Left lung (tissue), 10 donors: Measurements from ENCODE around the gene SLC30A2. TPM values are rescaled to one million over a fixed set of nuclear protein-coding genes. Genes with fewer than 3 reads are reported as not detected.

Experiments
- ATAC-seq: fragments of 200-7000 bp; cut with Tn5 transposase; one replicate; pipeline ENCODE4 v1.9.1; 2020; ENCODE audit warnings: moderate library complexity
- DNase-seq, 4 donors: peaks; one replicate each; pipeline ENCODE4 v3.0.0-alpha.2; 2013 to 2020
- H3K27ac ChIP-seq, 2 donors: fragments of 200-600 bp; sonication (generic) in 1 of 2; one replicate each; pipeline versions ENCODE4 v1.5.0 to v1.8.0; 2020 to 2021
- H3K27me3 ChIP-seq, 2 donors: fragments of 200-600 bp; sonication (generic) in 1 of 2; one replicate each; pipeline versions ENCODE4 v1.5.0 to v1.8.0; 2020 to 2021
- H3K36me3 ChIP-seq, 2 donors: fragments of 200-600 bp; sonication (generic) in 1 of 2; one replicate each; pipeline versions ENCODE4 v1.5.0 to v1.8.0; 2020 to 2021
- H3K4me1 ChIP-seq, 2 donors: fragments of 200-600 bp; one replicate each; pipeline ENCODE4 v1.8.0; 2021
- H3K4me3 ChIP-seq, 2 donors: fragments of 200-600 bp; sonication (generic) in 1 of 2; one replicate each; pipeline versions ENCODE4 v1.5.0 to v1.8.0; 2020 to 2021; ENCODE audit warnings: mild to moderate bottlenecking in 1 of 2
- H3K9me3 ChIP-seq, 2 donors: fragments of 200-600 bp; sonication (generic) in 1 of 2; one replicate each; pipeline versions ENCODE4 v1.5.0 to v1.8.0; 2020 to 2021
- intact Hi-C, 2 donors: fragments of 100-400 bp; cut with DNase I; formaldehyde crosslinking; loops; one replicate each; pipeline versions ENCODE4 v1.11.2 to v1.14.2; 2022
- polyA plus RNA-seq, 6 donors: library from polyadenylated mRNA; unstranded; fragments of 120-200 nt; gene quantifications; one replicate each; pipeline ENCODE4 v1.2.1, GENCODE V29; 2013; ENCODE audit not compliant: insufficient read length in 6 of 6
- total RNA-seq, 2 donors: library from RNA; stranded (reverse); fragmentation: NEBNext Ultra II Directional; extraction: Animal tissue kit (Norgen Biotek cat#: 25700); gene quantifications; one replicate each; pipeline ENCODE4 v1.2.1, GENCODE V29; 2021
- TF ChIP-seq, protein P1 (sequence below), 2 donors: fragments of 200-600 bp; sonication (generic) in 1 of 2; IDR thresholded peaks; one replicate each; pipeline versions ENCODE4 v1.5.0 to v1.8.0; 2021; ENCODE audit warnings: antibody characterized with exemption in 2 of 2
- donor health status: DM: no; HTN: yes; CAD: no.
- donor health status: DM: no; HTN: no; CAD: no.

Gene SLC30A2
- total and polyA plus RNA-seq, 8 donors = 0.14 to 0.29 (median 0.27) TPM; not detected in 1

DNA sequence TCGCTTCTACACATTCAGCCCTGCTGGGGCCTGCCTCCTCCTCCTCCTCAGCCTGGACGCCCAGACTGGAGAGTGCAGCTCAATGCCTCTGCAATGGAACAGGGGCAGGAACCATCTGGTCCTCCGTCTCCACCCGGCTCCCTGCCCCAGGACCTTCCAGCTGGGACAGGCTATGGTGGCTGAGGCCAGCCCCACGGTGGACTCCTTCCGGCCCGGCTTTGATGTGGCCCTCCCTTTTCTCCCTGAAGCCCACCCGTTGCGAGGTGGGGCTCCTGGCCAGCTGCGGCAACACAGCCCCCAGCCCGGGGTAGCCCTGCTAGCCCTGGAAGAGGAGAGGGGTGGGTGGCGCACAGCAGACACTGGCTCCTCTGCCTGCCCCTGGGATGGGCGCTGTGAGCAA lies 22.9 kb downstream of the SLC30A2 start:
- H3K9me3 ChIP-seq = no peaks in the 10 kb centered on the region
- no peaks in the 10 kb centered on the region for H3K4me1 ChIP-seq
- H3K27me3 ChIP-seq = no peaks in the 10 kb centered on the region
- no peak overlapping the region for H3K27ac ChIP-seq
- intact Hi-C loops = no loop called here
- no peaks in the 10 kb centered on the region for H3K36me3 ChIP-seq
- DNase-seq = no peak
- ATAC-seq = no peak
- TF ChIP-seq, protein P1, sequence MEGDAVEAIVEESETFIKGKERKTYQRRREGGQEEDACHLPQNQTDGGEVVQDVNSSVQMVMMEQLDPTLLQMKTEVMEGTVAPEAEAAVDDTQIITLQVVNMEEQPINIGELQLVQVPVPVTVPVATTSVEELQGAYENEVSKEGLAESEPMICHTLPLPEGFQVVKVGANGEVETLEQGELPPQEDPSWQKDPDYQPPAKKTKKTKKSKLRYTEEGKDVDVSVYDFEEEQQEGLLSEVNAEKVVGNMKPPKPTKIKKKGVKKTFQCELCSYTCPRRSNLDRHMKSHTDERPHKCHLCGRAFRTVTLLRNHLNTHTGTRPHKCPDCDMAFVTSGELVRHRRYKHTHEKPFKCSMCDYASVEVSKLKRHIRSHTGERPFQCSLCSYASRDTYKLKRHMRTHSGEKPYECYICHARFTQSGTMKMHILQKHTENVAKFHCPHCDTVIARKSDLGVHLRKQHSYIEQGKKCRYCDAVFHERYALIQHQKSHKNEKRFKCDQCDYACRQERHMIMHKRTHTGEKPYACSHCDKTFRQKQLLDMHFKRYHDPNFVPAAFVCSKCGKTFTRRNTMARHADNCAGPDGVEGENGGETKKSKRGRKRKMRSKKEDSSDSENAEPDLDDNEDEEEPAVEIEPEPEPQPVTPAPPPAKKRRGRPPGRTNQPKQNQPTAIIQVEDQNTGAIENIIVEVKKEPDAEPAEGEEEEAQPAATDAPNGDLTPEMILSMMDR (IDR thresholded peaks at IDR 0.05) = no peak
- no peak overlapping the region for H3K4me3 ChIP-seq

DNA sequence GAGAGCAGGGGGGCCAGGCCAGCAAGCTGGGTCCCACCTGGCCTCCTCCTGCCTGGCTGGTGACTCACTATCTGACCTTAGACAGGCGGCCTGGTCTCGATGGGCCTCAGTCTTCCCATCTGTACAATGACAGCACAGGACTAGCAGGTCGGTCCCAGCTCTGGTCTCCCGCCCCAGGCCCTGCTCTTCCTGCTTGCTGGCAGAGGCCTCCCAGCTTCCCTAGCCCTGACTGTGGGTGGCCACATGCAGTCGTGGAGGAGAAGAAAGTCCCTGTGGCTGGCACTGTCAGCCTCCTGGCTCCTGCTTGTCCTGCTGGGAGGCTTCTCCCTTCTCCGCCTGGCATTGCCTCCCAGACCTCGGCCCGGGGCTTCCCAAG lies 23.5 kb downstream of the SLC30A2 start:
- no peak overlapping the region for H3K4me3 ChIP-seq
- ATAC-seq = no peak

DNA sequence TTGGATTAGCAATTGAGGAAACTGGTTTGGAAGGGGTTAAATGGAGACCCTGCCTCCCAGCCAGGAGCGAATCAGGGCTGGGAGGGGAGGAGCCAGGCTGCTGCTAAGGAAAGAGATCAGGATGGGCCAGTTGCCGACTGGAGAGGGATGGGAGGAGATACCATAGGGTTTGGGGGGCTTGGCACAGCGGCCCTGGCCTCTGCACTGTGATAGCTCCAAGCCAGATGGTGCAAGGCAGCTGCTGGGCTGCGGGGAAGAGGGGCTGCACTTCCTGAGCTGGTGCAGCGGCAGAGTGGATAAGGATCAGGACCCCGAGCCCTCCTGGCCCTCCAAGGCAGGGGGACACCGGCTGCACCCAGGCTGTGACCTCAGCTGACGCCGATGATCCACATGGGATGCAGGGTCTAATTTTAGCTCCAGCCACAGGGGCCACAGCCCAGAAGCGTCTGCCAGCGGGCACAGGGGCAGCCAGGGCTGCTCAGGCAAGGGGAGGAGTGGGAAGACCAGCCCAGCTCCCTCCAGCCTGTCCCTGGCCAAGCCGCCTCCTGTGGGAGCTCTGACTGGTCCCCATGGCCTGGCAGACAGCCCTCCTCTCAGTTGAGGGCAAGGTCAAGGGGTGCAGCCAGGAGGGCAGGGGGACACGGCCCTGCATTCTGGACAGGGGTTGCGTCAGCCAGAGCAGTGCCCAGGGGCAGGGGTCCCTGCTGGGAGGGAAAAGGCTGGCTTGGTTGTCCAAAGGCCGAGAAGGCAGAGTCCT lies 24.1 kb downstream of the SLC30A2 start, which contains the start of gene EXTL1:
Gene EXTL1 (plus strand): TSS at position 129 of the 757 bp plus-strand sequence. CDS start 872 bp downstream, outside the sequence.
- H3K36me3 ChIP-seq = no peaks in the 10 kb centered on the region
- peak; percentile 44 for ATAC-seq
- no peak within 1 kb of the TSS for H3K27ac ChIP-seq
- H3K4me1 ChIP-seq = peaks cover 0 to 7% of the 10 kb centered on the region in 2 donors
- H3K4me3 ChIP-seq = no peak within 1 kb of the TSS
- TF ChIP-seq, protein P1 (IDR thresholded peaks at IDR 0.05) = no peak
- intact Hi-C loops = no loop called here
- no peaks in the 10 kb centered on the region for H3K27me3 ChIP-seq
- no peaks in the 10 kb centered on the region for H3K9me3 ChIP-seq
- peak in 1 of 4 donors; percentile 60 for DNase-seq

More for the DNA sequence above, 23.5 kb downstream of the SLC30A2 start:
- Histone ChIP-seq H3K9me3 (no peaks in the 10 kb centered on the region), H3K36me3 (no peaks in the 10 kb centered on the region), H3K4me1 (peaks cover 0 to 2% of the 10 kb centered on the region in 2 donors), H3K27me3 (no peaks in the 10 kb centered on the region), H3K27ac (no peak overlapping the region)
- no peak for DNase-seq
- TF ChIP-seq, protein P1 (IDR thresholded peaks at IDR 0.05) = no peak
- intact Hi-C loops = no loop called here

DNA sequence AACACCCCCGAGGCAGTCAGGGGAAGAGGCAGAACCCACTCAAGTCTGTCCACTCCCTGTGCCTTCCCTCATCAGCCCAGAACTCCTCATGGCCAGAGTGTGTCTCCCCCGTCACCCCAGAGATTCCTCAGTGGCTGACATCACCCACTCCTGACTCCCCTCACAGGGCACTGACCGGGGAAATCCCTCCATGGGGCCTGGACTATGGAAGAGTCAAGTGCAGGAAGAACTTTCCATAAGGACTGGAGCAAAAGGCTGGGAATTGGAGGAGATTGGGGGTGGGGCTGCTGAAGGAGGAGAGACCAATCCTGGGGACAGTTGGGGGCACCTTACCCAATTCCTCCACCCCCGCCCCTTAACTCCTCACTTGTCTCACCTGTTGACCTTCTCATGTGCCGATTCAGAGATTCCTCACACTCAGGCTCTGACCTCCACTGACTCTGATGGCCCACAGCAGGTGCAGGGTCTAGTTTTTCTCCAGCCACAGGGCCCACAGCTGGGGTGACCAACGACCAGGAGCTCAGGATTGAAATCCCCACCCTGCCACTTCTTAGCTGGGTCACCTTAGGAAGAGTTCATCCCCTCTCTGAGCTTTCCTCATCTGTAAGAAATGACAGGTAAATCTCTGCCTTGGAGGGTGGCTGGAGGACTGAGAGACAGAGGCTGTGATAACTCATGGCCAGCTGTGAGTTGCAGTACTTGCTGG lies 24.8 kb downstream of the SLC30A2 start:
- intact Hi-C loops = no loop called here

More for the DNA sequence above, 24.8 kb downstream of the SLC30A2 start:
- Histone ChIP-seq H3K9me3 (no peaks in the 10 kb centered on the region), H3K36me3 (no peaks in the 10 kb centered on the region), H3K4me3 (no peak overlapping the region), H3K4me1 (peaks cover 0 to 15% of the 10 kb centered on the region in 2 donors), H3K27me3 (no peaks in the 10 kb centered on the region), H3K27ac (no peak overlapping the region)
- DNase-seq (no peak), ATAC-seq (no peak)
- TF ChIP-seq, protein P1 (IDR thresholded peaks at IDR 0.05) = no peak
